Measurements from ENCODE around the gene COL25A1. TPM values are rescaled to one million over a fixed set of nuclear protein-coding genes. Genes with fewer than 3 reads are reported as not detected.

Gene COL25A1
- total and polyA plus RNA-seq, 2 experiments from 2014 or later = 0.28 to 1.9 TPM

- 3% methylated on average over 58 of the region's 61 CpGs for WGBS (ENCODE audit: low lambda C conversion rate, missing lambda C conversion rate)
- peak within 1 kb of the TSS; percentile 79 for H2AFZ ChIP-seq
- H3K4me2 ChIP-seq = peak within 1 kb of the TSS; percentile 100
- no peak within 1 kb of the TSS for H3K27ac ChIP-seq
- no peaks in the 10 kb centered on the region for H3K4me1 ChIP-seq (ENCODE audit: insufficient read depth)
- no peaks in the 10 kb centered on the region for H3K79me2 ChIP-seq
- TF ChIP-seq EZH2phosphoT487 (IDR thresholded peaks at IDR 0.05; ENCODE audit: low read depth, severe bottlenecking, unreplicated experiment) (no peak), EZH2 (IDR thresholded peaks at IDR 0.05; ENCODE audit: borderline replicate concordance) (peak; percentile 35)
- peak; percentile 47 for DNase-seq (ENCODE audit: low spot score)
- peaks cover 31% of the 10 kb centered on the region for H3K27me3 ChIP-seq
- no peaks in the 10 kb centered on the region for H3K9me2 ChIP-seq (replicated peaks; ENCODE audit: insufficient read depth)
- no peaks in the 10 kb centered on the region for H3K36me3 ChIP-seq (replicated peaks; ENCODE audit: insufficient read depth, low read depth)
- H3K4me3 ChIP-seq = peak within 1 kb of the TSS; percentile 64
- no peaks in the 10 kb centered on the region for H4K20me1 ChIP-seq (ENCODE audit: insufficient read depth, poor library complexity, severe bottlenecking)
- no peaks in the 10 kb centered on the region for H3K9me3 ChIP-seq (ENCODE audit: low read depth)
Observed at GRCh38 chr4:108762559-108763225, 539.8 kb downstream of the COL25A1 start, which contains the start of gene ETNPPL. Gene ETNPPL (minus strand): TSS chr4:108763053. CDS start chr4:108762898, 155 bp downstream.

Other genes with a start within 250 kb of the COL25A1 start
- gene SEC24B, start 131.2 kb upstream of the COL25A1 start, total RNA-seq = 28.3 and 29.3 TPM in 2 replicates
- gene SEC24B, start 131.2 kb upstream of the COL25A1 start, polyA plus RNA-seq = 17.2 TPM in 2 replicates

All from hepatocyte (in vitro differentiated cells).